KG1 (cell line): ENCODE results near the gene CTNS.
"Not testable (repeated sequence)": the region's sequence is repeated elsewhere in the genome, so short reads cannot be mapped to it uniquely, and the experiment has no call there.

Experiments used
- DNase-seq: peaks from one replicate; lab custom pipeline; 2025; lab: John Stamatoyannopoulos, UW

Gene CTNS

DNA sequence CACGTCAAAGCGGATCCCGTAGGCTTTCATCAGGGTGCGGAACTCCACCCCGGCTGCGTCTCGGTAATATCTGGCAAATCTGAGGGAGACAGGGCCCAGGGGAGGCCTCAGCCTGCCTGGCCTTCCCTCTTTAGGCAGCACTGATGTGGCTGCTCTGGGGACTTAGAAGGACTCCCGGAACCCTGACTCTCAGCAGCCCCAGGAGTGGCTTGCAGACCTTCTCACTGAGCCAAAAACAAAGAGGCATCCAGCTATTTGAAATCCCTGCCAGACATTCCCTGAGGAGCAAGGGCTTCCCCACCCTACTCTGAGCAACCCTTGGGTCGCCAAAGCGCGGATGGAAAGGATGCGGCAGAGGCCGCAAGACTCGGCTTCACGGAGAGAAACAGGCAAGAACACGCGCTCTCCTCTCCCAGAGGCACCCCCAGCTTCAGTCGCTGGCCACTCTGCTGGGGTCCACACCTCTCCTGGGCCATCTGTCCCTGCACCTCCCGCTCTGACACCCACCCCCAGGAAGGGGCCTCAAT, 51.5 kb downstream of the CTNS start:
- DNase-seq = no peak

DNA sequence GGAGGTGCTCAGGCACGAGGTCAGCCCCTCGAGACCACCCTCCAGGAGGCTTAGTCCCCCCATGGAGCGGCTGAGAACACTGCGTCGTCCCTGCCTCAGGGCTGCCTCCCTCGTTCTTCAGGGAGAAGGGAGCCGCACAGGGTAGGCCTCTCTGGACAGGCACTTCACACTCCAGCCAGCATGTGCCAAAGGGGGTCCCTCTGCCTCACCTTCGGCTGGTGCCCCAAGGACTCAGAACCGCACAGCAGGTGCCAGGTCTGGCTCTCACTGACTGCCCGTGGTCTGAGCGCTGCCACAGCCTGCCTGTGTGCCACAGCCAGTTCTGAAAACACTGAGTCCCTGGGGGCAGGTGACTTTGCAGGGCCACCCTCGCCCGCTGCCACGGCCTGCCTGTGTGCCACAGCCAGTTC, 52.3 kb downstream of the CTNS start:
- DNase-seq = no peak

DNA sequence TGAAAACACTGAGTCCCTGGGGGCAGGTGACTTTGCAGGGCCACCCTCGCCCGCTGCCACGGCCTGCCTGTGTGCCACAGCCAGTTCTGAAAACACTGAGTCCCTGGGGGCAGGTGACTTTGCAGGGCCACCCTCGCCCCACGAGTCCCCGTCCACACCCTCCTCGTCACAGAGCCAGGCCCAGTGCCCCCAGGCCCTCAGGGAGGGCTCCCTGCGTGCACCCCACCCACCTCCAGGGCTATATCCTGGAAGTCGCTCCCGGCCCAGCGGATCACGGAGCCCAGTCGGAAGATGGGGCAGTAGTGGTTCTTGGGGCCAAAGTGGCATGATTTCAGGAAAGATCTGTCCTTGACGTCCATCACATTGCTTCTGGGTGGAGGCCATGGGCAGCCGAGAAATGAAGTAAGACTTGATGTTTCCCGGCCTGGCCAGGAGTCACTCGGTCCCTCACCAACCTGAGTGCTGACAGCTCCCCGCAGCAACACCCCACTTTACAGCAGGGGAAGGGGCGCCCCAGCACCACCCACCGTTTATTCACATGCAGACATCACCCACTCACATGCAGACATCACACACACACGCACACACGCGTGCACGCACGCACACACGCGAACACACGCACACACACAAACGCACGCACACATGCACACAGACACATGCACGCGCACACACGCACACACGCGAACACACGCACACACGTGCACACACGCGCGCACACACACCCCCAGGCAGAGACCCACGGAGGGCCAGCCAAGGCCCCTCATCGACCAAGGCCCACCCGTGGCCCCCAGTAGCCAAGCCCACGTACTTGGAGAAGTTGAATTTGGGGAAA, 52.9 kb downstream of the CTNS start:
- DNase-seq = no peak

DNA sequence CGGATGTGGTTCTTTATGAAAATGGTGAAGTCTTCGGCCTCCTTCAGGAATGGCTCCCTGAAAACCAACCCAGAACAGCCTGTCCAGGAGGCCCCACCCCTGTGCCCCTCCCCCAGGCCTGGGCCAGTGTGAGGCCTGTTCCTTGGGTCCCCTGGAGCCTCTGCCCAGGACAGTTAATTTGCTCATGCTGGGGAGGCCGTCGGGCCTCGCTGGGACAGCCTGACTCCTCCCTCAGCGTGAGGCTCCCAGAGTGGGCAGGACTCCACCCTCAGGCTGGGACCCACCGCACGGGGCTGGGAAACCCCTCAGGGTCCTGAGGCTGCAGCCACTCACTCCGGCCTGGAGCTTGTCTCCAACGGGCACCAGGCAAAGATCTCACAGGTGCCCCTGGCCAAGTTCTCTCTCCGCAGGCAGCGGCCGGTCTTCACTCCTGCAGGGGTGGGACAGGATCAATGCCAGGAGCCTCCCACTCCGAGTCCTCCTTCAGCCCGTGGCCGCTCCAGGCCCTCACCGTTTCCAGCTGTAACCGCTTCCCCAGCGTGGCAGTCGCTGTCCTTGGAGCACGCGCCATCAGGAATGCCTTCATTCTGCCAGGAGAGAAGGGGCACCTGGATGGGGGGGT, 53.6 kb downstream of the CTNS start:
- DNase-seq = no peak

DNA sequence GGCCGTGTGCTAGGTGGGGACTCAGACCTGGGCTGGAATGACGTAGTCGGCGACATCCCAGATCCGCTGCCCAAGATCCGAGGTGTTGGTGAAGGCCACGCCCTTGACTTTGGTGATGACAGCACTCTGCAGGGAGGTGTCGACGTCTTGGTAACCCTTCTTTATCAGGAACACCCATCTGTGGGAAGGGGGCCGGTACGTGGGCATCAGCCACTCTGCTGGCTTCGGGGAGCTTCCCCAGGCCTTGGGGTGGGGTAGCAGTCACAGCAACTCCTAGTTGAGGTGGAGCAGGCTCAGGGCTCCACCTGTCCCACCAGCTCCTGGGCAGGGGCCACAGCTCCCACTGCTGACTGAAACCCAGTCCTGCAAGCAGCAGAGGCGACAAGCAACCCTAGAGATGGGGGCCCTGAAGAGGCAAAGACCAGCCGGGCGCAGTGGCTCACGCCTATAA, 55.1 kb downstream of the CTNS start:
- DNase-seq = no peak

DNA sequence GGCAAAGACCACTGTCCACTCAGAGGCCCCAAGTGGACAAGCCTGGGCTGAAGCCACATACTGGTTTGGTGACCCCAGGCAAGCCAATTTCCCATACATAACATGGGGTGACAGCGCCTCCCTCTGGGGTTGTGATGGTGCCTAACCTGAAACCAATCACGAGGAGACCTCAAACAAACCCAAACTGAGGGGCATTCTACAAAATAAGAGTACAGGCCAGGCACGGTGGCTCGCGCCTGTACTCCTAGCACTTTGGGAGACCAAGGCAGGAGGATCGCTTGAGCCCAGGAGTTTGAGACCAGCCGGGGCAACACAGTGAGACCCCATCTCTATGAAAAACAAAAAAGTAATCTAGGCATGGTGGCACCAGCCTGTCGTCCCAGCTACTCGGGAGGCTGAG, 55.8 kb downstream of the CTNS start:
- DNase-seq = no peak

DNA sequence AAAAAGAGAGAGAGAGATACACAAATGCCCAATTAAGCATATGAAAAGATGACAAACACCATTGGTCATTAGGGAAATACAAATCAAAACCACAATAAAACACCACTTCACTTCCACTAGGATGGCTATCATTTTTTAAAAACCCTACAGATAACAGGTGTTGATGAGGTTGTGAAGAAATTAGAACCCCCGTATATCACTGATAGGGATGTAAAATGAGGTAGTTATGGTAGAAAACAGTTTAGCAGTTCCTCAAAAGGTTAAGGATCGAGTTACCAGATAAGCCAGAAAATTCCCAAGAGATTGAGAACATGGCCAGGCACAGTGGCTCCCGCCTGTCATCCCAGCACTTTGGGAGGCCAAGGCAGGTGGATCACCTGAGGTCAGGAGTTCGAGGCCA, 56.6 kb downstream of the CTNS start:
- no peak for DNase-seq

DNA sequence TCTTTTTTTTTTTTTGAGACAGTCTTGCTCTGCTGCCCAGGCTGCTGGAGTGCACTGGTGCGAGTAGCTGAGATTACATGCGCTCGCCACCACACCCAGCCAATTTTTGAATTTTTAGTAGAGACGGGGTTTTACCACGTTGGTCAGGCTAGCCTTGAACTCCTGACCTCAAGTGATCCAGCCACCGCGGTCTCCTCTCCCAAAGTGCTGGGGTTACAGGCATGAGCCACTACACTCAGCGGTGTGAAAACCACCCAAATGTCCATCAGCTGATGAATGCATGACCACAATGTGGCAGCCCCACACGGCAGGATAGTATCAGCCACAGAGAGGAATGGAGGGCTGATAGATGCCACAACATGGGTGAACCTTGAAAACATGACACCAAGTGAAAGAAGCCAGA, 57.3 kb downstream of the CTNS start:
- DNase-seq = no peak

DNA sequence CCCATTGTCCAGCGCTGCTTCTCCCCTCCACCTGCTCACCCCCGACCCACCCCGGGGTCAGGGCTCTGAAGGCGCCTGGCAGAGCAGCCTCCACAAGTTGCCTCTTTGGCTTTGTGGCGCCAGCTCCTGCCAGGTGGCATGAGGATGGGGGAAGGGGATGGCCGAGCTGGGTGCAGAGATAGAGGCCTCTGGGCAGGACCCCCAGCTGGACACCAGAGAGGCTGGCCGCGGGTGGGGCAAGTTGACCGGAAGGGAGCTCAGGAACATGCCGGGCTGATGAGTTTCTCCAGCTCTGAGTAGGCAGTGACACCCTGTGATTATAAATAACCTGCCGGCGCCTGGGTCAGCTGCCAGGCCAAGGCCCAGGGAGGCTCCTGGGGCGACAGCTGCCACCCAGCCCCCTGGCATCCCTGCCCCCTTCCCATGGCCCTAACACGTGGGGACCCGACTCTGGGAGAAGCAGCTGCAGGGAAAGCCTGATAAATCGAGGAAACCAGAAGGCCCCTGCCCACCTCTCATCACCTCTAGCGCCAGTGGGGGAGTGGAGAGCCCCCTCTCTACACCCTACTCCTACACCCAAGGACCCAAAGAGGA, 58.7 kb downstream of the CTNS start:
- no peak for DNase-seq

DNA sequence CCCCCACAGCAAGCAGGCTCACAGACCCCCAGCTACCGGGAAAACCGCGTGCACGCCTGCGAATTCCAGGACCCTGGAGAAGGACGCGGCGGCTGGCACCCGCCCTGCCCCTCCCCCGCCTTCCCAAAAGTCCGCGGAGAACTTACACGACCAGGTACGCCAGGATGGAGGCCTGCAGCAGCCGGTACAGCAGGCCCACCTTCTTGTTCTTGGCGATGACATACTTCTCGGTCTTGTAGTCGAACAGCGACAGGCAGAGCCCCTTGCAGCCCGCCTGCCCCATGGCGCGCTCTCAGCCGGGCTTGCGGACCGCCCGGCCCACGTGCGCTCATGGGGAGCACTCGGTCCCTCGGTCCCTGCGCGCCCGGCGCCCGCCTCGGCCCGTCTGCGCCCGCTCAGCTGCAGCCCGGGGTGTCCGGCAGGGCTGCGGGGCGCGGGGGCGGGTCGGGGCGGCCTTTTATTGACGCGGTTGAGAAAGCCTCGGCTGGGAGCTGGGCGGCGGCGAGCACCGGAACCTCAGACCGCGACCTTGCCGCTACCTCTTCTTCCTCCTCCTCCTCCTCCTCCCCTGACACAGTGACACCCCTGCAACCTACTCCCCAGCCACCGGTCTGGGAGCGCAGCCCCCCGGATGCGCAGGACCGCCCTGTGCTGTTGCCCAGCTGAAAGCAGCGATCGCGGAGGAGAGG, 59.3 kb downstream of the CTNS start, which contains the start of gene P2RX5:
TSS of gene P2RX5 (minus strand) at position 433 of the 689 bp plus-strand sequence. CDS start at position 283, 150 bp downstream.
- no peak for DNase-seq

DNA sequence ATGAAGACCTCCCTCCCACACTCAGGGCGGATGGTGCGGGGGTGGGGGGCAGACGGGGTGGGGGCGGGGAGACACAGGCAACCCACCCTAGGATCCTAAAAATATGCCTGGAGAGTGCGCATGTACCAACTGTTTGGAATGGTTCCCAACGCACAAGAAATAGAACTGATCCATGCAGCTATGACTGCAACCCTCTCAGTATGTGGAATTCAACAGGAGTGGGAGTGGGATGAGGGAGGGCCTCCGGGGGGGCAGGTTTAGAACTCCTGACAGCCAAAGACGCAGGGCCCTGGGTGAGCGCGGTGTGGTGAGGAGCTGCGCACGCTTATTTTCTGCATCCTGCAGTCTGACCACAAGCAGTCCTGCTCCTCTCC, 60.5 kb downstream of the CTNS start:
- DNase-seq = no peak

DNA sequence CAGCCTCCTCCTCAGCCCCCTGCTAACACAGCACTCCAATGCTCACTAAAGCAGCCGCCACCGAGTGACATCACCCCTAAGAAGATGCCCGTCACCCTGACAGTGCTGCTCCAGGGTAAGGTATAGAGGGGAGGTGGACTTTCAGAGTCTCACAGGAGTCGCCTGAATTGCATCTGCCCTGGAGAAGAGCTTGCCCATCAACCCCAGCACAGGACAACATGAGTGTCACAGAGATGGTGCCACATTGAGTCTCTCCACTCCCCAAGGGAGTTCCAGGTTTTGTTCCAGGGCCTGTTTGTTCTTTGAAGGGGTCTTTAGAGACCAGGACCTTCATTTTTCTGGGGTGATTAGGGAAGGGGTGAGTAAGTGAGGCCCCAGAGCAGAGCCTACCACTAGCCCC, 61.6 kb downstream of the CTNS start:
- no peak for DNase-seq

DNA sequence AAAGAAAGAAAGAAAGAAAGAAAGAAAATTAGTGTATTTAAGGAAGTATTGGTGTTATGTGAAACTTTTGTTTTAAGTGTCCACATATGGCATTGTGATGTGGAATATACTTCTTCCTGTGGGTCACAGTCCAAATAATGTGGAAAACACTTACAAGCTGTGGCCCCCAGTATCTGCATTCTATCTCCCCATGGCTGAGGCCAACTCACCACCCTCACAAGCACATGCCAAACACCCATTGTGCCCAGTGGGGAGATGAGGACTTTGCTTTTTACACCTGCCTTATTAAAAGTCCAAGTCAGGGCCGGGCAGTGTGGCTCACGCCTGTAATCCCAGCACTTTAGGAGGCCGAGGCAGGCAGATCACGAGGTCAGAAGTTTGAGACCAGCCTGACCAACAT, 63.4 kb downstream of the CTNS start:
- DNase-seq = no peak

DNA sequence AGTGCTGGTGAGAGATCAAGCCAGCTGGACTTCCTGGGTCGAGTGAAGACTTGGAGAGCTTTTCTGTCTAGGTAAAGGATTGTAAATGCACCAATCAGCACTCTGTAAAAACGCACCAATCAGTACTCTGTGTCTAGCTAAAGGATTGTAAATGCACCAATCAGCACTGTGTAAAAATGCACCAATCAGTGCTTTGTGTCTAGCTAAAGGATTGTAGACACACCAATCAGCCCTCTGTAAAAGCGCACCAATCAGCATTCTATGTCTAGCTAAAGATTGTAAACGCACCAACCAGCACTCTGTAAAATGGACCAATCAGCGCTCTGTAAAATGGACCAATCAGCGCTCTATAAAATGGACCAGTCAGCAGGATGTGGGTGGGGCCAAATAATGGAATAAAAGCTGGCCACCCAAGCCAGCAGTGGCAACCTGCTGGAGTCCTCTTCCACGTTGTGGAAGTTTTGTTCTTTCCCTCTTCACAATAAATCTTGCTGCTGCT, 65.5 kb downstream of the CTNS start:
- not testable (repeated sequence) for DNase-seq

DNA sequence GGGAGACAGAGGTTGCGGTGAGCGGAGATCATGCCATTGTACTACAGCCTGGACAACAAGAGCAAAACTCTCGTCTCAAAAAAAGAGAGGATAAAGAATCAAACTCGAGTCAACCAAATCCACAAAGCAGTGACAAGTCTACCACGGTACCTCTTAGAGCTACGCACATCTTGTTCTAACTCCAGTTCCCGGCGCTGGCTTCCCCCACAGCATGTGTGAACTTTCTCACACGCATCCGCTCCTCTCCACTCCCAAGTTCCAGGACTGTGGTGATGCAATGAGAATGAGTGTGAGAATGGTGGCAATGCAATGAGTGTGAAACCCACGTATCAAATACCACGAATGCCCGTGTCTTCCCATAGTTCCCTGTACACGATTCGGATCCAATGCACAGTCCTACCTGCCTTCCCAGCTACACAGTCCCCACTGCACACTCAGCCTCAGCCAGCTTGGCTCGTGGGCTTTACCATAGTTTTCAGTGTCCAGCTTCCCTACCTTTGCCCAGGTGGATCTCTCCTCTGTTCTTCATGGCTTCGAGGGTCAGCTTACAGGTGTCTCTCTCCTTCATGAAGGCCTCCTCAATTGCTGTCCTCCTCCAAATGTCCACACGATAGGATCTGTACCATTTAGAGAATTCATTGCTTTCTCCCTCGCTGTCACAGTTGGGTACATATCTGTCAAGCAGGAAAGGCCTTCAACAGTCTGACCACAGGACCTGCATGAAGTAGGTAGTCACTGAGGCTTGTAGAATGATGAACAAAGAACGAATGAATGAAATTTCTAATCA, 68.6 kb downstream of the CTNS start:
- DNase-seq = no peak

DNA sequence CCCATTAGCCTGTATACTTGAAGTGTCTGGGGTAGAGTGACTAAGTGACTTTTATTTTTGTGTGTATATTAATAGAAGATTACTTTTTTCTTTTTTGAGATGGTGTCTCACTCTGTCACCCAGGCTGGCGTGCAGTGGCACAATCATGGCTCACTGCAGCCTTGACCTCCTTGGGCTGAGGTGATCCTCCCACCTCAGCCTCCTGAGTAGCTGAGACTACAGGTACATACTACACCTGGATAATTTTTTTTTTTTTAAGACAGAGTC, 69.1 kb downstream of the CTNS start:
- not testable (repeated sequence) for DNase-seq

DNA sequence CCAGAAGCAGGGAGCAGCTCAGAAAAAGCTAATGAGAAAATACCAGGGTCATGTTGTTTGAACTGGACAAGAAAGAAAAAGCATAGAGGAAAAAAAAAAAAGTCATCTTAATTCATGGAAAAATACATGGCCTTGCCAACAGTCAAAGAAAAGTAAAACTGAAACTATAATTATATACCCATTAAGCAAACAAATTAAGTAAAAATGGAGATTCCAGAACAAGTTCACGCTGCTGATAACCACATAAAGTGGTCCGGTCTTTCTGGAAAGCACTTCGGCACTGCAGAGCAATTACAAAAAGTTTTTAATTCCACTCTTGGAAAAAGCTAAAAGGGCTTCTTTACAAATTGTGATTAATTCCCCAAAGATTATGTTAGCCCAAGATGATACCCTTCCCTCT, 71.8 kb downstream of the CTNS start:
- no peak for DNase-seq

DNA sequence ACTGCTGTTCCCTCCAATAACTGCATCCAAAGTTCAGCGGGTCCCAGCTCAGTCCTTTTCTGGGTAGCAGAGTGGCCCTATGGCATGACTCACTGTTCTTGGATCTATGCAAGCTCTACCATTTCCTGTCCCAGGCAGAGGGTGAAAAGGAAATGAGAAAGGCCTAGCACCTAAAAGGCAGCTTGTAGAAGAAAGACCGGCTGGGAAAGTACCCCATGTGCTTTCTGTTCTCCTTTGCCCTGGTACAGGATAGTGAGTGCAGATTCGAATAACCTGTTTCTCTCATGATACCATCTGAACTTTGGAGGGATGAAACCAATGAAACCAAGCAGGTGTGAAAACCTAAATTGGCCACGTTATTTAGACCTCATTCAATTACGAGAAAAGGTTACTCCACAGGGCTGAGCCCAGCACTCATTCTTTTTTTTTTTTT, 74.4 kb downstream of the CTNS start:
- no peak for DNase-seq
